SK-N-SH treated with all-trans-retinoic acid at 6 μM for 48 hours (cell line): ENCODE data around the gene TRAF1.

ENCODE experiments used
- ARNTL ChIP-seq: fragments of 450-650 bp; formaldehyde crosslinking; IDR thresholded peaks from 2 replicates; pipeline ENCODE4 v1.5.0; 2020; ENCODE audit warnings: low read depth, mild to moderate bottlenecking, moderate library complexity, borderline replicate concordance
- CREB5 ChIP-seq: fragments of 250-450 bp; sonication (Bioruptor Pico); IDR thresholded peaks from 2 replicates; pipeline ENCODE4 v1.5.1; 2020; ENCODE audit warnings: low read depth, mild to moderate bottlenecking, moderate library complexity
- CSRNP3 ChIP-seq: fragments of 250-450 bp; sonication (Bioruptor Pico); IDR thresholded peaks from 2 replicates; pipeline ENCODE4 v1.5.1; 2021; ENCODE audit warnings: mild to moderate bottlenecking, moderate library complexity
- SNAI2 ChIP-seq: fragments of 250-450 bp; sonication (Bioruptor Pico); IDR thresholded peaks from 2 replicates; pipeline ENCODE4 v1.5.0; 2020; ENCODE audit warnings: mild to moderate bottlenecking, moderate library complexity
- ZFP3 ChIP-seq: fragments of 250-450 bp; sonication (Bioruptor Pico); IDR thresholded peaks from 2 replicates; pipeline ENCODE4 v1.5.0; 2020; ENCODE audit warnings: mild to moderate bottlenecking, moderate library complexity
- ZFP30 ChIP-seq: fragments of 450-650 bp; formaldehyde crosslinking; IDR thresholded peaks from 2 replicates; pipeline ENCODE4 v1.5.0; 2022; ENCODE audit warnings: mild to moderate bottlenecking, moderate library complexity
- TF ChIP-seq, protein P1 (sequence below): fragments of 250-450 bp; sonication (Bioruptor Pico); IDR thresholded peaks from 2 replicates; pipeline ENCODE4 v1.5.0; 2020; ENCODE audit warnings: mild to moderate bottlenecking, moderate library complexity

GRCh38 chr9:120948824-120949223 is 22.2 kb upstream of the TRAF1 start:
- TF ChIP-seq ARNTL (no peak), SNAI2 (CRISPR knock-in tag) (no peak), CSRNP3 (CRISPR knock-in tag) (no peak), CREB5 (CRISPR knock-in tag) (no peak), ZFP30 (no peak), ZFP3 (CRISPR knock-in tag) (no peak)
- TF ChIP-seq, protein P1, sequence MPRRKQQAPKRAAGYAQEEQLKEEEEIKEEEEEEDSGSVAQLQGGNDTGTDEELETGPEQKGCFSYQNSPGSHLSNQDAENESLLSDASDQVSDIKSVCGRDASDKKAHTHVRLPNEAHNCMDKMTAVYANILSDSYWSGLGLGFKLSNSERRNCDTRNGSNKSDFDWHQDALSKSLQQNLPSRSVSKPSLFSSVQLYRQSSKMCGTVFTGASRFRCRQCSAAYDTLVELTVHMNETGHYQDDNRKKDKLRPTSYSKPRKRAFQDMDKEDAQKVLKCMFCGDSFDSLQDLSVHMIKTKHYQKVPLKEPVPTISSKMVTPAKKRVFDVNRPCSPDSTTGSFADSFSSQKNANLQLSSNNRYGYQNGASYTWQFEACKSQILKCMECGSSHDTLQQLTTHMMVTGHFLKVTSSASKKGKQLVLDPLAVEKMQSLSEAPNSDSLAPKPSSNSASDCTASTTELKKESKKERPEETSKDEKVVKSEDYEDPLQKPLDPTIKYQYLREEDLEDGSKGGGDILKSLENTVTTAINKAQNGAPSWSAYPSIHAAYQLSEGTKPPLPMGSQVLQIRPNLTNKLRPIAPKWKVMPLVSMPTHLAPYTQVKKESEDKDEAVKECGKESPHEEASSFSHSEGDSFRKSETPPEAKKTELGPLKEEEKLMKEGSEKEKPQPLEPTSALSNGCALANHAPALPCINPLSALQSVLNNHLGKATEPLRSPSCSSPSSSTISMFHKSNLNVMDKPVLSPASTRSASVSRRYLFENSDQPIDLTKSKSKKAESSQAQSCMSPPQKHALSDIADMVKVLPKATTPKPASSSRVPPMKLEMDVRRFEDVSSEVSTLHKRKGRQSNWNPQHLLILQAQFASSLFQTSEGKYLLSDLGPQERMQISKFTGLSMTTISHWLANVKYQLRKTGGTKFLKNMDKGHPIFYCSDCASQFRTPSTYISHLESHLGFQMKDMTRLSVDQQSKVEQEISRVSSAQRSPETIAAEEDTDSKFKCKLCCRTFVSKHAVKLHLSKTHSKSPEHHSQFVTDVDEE (CRISPR knock-in tag), result no peak
